Left lobe of liver (tissue), 2 donors: Measurements from ENCODE around the gene HSF5. TPM values are rescaled to one million over a fixed set of nuclear protein-coding genes. Genes with fewer than 3 reads are reported as not detected.
A peak's percentile ranks its signal among the peaks of the same experiment; 100 is the strongest.

Source experiments
- ATAC-seq: fragments of 200-7000 bp; cut with Tn5 transposase; one replicate; pipeline ENCODE4 v1.9.1; 2020; ENCODE audit warnings: mild to moderate bottlenecking, moderate library complexity
- DNase-seq: peaks from one replicate; pipeline ENCODE4 v3.0.0-alpha.2; 2020; ENCODE audit warnings: low spot score
- total RNA-seq: library from RNA; stranded (reverse); gene quantifications from one replicate; pipeline ENCODE4 v1.2.1, GENCODE V29; 2021
- donor health status: DM: no; HTN: no; CAD: no; lungs with moderate emphysema.
- donor health status: DM: no; HTN: yes; CAD: no.

The HSF5 gene
- total RNA-seq, 1 donor from 2014 or later = 0.18 TPM

DNA sequence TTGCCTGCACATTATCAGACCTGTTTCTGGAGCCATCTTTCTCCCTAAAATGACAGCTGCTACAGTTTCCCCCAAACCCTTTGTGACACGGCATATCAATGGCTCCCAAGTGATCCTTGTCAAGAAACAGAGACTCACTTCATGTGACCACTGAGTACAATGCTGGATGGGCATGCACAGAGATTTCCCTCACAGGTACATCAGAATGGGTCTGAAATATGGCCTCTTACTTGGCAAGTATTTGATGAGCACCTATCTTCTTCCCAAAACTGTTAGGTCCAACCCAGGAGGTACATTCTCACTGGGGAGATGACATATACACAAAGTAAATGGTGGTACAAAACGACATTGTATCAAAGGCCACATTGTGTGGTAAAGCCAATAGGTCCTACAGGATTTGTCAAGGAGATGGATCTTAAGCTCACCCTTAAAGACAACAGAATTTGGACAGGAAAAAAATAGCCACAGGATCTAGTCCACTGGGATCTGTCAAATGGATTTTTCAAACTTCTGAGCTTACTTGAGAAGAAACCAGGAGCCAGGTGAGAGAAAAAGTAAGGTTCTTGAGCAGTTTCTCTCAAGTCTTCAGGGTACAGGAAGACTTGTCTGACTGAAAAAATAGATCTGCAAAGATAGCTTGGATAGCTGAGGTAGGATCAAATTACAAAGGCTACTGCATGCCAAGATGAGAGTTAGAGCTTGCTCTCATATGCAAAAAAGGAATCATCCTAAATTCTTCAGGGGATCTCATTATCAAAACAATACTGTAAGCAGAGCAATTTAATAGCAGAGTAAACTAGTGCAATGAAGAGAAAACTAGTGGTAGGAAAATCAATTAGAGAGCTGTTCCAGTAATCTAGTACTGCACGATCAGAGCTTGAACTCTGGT lies 99.7 kb downstream of the HSF5 start:
- no peak for DNase-seq
- no peak for ATAC-seq

DNA sequence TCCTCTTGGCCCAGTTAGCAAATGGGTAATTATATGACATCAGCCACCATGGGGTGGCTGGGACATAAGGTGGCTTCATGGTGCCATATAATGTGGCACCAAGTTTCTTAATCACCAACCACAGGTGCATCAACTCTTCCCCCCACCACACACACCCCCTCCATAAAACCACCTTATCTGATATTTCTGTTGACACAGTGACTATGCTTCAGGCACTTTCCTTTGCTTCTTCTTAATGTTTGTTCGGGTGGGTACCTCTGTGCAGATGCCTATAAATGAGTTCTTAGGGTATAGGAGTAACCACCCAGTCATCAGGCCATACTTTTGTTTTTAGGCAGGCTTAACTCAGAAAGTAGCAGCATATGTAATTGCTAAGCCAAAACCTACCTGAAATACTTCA lies 100.4 kb downstream of the HSF5 start:
- ATAC-seq = no peak
- no peak for DNase-seq

DNA sequence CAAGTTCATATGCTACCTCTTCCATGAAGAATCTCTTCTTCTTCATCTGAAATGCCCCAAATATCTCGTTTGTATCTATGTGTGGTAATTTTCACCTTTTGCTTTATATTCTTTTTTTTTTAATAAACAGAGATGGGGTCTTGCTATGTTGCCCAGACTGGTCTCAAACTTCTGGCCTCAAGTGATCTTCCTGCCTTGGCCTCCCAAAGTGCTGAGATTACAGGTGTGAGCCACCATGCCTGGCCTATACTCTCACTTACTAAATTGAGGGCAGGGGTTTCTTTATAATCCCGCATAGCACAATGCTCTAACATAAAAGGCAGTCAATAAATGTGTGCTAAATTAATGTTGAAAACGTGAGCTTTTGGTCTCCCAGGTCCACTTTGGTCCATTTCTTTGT lies 101.5 kb downstream of the HSF5 start:
- DNase-seq = no peak
- ATAC-seq = no peak

DNA sequence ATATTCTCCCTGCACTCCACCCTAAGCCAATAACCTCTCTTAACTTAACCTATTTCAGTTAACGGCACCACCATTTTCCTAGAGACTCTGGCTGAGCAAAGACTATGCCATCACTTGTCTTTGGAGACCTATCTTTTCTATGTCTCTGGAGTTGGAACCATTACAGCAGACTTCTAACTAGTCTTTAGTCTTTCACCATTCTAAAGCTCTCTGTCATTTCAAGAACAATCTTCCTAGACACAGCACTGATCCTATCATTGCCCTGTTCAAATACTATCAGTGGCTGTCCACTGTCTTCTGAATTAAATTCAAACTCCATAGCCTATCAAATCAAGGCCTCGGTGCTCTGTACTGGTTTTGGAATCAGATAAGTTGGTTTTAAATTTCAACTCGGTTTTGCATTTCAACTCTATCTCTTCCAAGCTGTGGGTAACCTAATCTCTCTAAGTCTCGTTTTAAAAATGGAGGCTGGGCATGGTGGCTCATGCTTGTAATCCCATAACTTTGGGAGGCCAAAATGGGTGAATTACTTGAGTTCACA lies 102.8 kb downstream of the HSF5 start:
- DNase-seq (no peak), ATAC-seq (no peak)

DNA sequence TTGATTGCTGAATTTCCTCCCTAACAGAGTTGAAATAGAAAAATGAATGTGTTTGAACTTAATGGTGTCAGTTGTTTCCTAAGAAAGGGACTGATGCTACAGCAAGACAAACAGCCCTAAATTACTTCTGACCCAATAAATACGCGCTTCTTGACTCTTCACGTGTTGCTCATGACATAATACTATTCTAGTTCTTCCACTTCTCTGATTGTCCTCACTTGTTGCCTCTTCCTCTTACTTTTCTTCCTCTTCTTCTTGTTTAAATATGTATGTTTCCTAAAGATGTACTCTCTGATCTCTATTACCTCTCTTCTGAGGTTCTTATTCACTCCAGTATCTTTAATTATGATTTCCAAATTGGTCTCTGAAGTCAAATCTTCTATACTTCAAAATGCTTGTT lies 103.3 kb downstream of the HSF5 start:
- ATAC-seq (no peak), DNase-seq (no peak)

DNA sequence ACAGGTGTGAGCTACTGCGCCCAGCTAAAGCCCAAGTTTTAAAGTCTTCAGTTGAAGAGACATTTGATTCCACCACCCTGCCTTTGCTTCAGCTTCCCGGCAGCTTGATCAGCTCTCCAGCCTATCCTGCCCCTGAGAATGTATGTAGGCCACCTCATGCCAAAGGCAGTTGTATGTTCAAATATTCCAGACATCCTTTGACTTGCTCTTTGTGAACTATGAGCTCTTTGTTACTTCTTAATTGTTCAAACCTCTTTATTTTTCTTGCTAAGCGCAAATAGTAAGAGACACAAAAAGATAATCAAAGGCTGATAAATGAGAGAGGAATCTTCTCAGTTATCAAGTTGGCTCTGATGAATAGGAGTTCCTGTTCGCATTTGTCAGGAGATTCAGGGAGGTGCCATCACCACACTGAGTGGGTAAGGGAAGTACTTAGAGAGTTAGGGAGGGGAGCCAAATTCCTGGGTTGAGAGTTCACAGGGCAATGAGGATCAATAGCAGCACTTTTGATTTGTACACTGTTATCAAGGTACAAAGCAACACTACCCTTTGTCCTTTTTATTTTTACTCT lies 104.2 kb downstream of the HSF5 start:
- DNase-seq = peak; percentile 73
- peak; percentile 68 for ATAC-seq

DNA sequence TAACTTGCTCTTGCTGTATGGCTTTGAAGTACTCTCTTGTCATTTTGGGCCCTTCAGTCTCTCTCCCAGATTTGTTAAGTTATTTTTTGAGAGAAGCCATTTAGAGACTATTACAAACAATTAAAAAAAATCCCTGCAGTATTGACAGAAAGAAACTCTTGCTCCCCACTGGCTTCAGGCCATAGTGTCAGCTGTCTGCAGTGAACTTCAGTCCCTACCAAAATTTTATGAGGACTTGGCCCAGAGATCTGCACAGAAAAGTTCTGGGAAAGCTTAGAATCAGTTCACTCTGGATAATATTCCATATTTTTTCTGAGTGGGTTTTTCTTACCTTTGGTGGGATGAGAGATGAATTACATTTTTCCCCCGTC lies 105.4 kb downstream of the HSF5 start:
- peak; percentile 82 for DNase-seq
- ATAC-seq = peak; percentile 50

DNA sequence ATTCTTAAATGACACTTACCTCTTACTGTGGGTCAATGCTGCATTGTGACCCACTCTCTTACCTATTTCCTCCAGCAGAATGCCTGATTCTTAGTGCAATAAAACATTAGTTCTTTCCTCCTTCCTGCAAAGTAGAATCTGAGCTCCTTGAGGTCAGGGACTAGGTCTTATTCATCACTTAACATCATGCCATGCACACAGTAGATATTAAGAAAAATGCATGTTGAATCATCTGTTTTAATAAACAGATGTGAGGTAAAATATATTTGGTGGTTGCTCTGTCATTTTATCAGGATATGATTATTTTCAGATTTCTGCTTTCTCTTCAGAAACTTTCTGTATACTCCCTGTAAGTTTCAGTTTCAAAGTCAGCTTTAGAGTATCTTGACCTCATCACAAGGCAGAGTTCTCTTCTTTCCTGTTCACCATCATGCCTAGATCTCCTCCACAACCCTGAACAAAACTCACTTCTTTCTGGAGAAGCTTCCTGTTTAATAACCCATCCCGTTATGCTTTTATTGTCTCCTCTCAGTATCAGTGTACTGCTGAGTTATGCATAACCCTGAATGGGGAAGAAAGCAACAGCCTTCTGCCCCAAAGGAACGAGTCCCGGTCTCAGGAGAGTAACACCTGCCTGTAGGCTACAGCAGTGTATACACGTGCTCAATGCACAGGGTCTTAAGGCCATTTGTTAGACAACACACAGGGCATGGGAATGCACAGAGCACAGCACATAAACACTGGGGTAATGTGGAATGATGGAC lies 105.9 kb downstream of the HSF5 start:
- DNase-seq (no peak), ATAC-seq (peak; percentile 16)

DNA sequence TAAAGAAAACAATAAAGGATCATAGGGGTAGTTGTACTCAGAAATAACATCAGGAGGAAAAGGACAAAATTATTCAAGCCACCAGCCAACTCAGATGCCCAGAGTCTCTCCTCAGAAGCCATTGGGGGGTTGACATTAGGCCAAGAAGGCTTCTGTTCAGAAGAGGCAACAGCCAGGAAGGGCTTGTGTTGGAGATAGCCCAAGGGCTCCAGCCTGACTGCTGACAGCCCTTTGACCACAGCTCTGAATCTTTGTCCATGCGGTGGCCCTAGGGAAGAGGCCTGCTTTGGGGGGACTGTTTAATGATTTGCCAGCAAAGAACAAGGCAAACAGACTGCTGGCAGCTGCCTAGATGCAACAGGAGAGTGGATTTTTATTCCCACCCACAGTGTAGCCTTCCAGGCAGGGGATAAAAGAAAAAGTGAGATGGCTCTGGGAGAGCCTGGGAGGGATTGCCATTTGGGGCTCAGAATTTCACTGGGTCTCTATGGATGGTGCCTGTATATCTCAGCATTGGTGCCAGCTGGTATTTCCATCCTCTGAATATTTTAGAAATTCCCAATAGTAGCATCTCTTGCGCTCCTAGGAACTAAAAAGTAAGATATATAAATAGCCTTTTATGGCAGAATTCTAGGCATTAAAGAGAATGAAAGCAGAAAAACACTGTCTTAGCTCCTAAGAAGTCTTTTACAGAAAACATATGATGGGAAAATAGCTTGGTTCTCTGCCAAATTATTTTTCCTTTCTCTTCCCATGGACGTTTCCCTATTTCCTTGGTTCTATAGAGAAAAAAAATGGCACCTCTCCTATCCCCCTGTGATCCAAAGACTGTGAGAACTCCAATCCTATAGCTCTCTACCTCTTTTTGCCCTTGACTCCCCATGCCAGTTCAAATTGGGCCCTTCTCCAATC lies 106.8 kb downstream of the HSF5 start:
- ATAC-seq (peak; percentile 77), DNase-seq (peak; percentile 90)

DNA sequence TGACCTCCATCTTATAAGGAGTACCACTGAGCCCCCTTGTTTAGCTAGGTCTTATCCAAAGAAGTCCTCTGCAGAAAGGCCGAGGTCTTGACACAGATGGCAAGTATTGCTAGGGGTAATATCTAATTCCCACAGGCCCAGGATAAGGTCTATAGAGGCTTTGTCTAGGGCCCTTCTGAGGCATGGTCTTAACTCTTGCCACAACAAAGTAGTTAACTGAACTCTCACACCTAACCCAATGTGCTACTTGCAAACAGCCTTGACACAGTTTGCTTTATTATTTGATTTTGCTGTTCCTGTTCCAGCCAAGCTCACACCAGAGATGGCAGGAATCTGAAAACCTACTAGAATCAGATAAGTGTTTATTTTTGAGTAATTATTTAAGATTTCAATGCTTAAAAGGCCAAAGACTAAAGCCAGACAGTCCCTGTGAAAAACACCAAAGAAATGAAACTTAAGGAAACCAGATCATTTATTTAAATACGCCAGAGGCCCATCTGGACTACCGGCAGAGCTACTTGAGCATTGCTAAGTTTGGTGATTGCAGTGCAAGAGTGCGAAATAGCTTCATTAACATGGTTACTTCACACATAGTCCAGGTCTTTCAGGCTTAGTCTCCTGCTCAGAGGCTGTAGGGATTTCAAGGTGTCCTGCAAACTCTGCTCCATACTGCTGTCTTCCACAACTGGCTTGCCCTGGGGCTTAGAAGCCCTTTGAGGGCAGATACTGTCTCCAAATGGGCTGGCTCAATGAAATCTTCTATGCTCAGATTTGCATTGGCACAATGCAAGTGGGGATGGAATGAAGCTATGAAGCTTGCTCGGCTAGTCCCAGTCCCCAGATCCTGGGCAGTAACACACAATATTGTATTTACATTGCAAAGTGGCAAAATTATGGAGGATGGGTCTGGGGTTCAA lies 107.7 kb downstream of the HSF5 start:
- ATAC-seq (peak; percentile 7), DNase-seq (no peak)

DNA sequence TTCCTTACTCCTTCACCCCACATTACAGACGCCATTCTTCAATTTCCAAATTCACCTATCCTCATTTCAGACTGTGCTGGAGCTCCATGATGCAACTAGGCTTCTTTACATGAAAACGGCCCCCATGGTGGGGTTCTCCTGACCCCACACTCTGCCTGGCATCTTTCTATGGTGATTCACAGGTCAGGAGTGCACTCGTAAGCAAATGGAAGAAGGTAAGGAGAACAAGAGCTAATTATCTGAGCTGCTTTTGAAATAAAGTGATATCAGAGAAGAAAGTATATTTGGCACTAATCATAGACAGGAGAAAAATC lies 108.7 kb downstream of the HSF5 start:
- DNase-seq (no peak), ATAC-seq (no peak)

DNA sequence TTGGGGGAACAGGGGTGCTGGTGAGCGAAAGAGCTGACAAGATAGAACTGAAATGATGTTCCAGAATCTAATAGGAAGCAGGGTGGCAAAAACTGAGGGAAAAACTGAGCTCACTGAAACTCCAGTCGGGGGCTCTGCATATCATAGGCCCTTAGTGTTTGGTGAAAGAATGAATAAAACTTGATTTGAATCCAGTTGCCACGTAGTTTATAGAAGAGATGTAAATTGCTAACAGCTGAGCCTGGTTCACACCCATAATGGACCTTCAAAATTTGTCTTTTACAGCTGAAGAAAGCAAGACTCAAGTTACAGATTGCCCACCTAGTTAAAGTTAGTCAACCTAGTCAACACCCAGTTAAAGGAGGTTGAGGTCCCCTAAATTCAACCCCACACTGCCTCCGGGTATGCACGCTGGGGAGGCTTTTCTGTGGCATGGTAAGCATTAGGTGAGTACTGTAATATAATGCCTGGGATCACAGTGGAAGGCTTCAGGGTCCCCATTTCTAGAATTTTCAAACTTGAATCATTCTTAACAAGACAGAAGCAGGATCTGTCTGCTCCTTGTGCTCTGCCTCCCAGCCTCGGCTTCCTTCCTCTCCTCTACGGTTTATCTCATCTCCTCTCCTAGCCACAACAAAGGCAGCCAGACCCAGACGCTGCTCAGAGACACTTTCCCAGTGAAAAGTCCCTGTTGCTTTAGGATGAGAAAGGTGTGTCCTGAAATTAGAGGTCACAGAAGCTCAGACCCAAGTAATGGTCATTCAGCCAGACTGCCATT lies 109.3 kb downstream of the HSF5 start:
- no peak for DNase-seq
- no peak for ATAC-seq

DNA sequence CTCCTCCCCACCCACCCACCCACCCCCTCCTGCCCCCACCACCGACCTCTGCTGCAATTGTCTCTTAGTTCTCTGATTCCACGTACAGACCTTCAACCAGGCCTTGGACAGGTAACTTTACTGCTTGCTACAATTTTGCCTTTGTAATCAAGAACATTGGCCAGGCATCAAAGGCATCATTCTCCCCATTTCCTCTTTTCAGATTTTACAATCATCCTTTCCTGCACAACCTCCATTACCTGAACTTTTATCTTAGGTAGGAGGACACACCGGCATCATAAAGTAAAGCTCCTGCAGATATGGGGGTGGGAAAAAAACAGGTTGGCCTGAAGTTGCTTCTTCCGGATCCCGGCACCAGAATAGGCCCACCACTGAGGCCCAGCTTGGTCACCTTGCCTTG lies 110.5 kb downstream of the HSF5 start:
- no peak for DNase-seq
- ATAC-seq = no peak

DNA sequence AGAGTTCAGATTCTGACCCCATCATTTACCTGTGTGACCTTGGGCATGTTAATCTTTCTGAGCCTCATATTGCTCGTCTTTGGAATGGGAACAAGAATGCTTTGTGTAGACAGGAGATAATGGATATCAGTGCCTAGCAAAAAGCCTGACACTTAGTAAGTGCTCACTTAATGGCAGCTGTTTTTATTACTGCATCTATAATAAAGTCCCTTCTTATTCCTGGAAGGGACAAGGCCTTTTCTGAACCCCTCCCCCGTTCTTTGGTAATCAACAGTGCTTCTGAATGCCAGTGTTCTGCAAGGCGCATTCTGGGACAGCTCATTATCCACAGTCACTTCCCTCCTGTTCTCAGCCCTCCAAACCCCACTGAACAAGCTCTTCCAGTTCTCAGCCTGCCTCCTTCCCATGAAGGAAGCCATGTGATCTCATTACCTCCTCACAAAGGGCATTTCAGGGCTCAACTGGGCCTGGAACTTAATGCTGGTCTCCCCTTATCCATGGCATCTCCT lies 111.1 kb downstream of the HSF5 start:
- ATAC-seq = no peak
- DNase-seq = no peak

DNA sequence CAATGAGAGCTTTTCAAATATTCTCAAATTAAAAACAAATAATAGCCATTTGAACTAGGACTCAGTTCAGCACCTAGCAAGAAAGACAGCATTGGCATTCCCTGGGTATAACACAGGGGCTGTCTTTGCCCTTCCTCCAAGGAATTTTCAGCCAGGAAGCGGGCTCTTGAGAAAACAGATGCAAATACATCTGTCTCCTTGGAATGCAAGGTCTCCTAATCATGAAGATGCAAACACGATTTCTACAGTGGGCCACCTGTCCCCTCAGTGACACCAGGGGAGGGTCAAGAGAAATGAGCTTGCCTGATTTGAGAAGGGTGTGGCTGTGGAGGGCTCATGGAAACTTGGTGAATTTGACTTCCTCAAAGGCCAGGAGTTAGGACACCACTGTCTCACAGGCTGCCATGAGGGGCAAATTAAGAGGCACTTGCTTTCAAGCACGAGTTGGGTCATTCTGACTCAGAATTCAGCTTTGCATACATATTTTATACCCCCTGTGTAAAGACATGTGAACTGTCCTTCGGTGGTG lies 111.7 kb downstream of the HSF5 start:
- ATAC-seq = no peak
- DNase-seq = no peak

DNA sequence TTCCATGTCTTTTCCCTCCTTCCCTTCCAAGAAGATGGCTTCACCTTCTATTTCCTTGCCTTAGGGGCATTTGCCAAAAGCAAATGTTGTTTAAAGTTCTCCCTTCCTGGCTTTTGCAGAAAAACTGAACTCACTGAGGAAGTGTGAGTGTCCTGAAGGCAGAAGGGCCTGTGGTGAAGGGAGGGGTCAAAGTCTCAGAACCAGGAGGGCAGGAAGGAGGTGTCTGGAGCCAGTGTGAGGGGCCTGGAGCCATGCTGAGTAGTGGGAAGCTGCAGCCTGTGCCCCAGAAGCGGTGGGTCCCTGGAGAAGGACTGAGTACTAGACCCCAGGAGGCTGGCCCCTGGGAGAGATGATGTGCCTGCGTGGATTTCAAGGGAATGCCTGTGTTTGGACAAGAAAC lies 112.4 kb downstream of the HSF5 start:
- no peak for DNase-seq
- no peak for ATAC-seq

DNA sequence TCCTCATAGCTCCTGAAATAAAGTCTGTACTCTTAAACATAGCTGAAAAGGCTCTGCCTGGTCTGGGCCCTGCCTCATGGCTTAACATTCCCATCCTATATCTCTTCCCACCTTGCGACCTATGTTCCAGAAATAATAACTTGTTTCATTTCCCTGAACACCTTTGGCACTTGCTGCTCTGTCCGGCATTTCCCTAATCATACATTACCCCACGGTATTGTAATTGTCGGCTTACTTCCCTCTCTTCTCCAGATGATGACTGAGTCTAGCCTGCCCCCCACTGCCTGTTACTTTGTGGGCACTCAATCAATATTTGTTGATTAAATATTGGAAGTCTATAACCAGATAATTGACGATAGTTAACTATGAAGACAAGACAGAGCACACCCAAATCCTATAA lies 113.0 kb downstream of the HSF5 start:
- no peak for ATAC-seq
- no peak for DNase-seq

DNA sequence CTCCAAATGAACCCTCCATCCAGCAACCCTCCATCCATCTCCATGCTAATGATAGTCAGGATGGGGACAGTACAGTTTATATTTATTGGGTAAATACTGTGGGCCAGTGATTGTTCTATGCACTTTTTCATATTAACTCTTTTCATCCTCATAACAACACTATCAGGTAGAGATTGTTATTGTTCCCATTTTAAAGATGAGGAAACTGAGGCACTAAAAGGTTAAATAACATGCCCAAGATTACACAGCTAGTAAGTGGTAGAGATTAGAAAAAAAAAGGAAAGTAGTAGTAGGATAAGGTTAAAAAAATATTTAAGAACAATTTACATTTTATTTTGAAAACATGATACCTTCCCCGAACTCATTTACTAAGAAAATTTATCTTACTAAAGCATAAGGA lies 114.3 kb downstream of the HSF5 start:
- no peak for ATAC-seq

DNA sequence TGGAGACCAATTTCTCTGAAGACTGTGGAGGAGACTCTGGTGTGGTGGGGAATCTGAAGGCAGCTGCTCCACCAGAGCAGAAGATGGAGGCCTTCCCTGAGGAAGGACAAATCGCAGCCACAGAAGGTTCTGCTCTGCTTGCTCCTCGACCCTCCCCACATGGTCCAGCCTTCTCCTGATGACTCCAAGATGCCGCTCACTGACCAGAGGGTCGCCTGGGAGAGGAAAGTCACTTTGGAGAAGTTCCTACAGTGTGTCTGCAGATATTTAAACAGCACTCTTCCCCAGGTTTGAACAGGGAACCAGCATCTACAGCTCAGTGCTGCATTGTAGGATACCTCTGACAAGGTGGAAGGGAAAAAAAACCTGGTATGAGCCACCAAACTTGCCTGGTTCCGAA lies 115.2 kb downstream of the HSF5 start:
- ATAC-seq = no peak

More for the DNA sequence above, 114.3 kb downstream of the HSF5 start:
- DNase-seq = no peak

More for the DNA sequence above, 115.2 kb downstream of the HSF5 start:
- DNase-seq = no peak
